ENCODE data around the gene OGFOD3. TPM values are rescaled to one million over a fixed set of nuclear protein-coding genes. Genes with fewer than 3 reads are reported as not detected.
"Not testable (repeated sequence)": the region's sequence is repeated elsewhere in the genome, so short reads cannot be mapped to it uniquely, and the experiment has no call there.

Gene OGFOD3
- polyA plus RNA-seq, 6 donors from 2014 or later, result 22.8 to 31.6 (median 26.1) TPM

DNA sequence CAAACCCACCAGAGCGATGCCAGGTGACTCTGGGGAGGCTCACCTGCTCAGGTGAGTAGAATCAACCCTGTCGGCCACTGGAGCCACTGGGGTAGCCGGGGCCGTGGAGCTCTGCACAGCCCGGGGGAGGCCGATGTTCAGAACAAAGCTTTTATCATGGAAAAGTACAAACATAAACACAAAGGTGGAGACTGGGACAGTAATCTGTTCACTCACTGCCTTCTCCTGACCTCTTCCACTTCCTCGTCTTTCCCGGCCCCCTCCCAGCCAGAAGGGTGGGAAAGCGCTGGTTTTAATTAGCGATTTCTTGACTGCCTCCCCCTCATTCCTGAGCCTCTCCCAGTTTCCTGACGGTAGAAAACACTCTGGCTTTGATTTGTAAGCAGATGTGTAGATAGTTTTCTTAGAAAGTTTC is 69.1 kb downstream of the OGFOD3 start:
- peaks cover 0 to 6% (median 6%) of the 10 kb centered on the region in 3 donors for H3K4me1 Mint-ChIP-seq
- no peak for ATAC-seq (ENCODE audit: low read depth in 2 of 2)
- peak overlapping the region in 1 of 6 donors; percentile 78 for H3K27ac Mint-ChIP-seq
- no peak for DNase-seq
- H3K4me3 Mint-ChIP-seq, result no peak overlapping the region
- peaks cover 16 to 44% (median 24%) of the 10 kb centered on the region in 3 donors for H3K27me3 Mint-ChIP-seq
- no peaks in the 10 kb centered on the region for H3K36me3 Mint-ChIP-seq
- H3K9me3 Mint-ChIP-seq, result no peaks in the 10 kb centered on the region

DNA sequence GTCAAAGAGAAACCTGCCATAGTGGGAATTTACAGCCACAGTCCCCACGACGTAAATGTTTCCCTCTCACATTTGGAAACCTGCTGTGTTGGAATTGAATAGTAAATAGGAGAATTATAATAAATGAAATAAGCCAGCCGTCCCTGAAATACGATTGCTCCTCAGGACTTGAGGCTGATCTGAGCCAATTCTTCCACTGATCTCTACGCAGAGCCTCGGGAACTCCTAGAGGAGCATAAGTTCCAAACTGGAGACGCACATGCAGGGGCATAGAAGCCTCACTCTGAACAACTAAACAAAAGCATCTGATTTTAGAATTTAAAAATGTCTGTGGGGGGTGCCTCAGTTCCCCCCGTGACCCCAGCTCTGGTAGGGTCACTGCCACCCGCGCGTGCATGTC is 69.5 kb downstream of the OGFOD3 start:
- ATAC-seq (ENCODE audit: low read depth in 2 of 2) (no peak), DNase-seq (no peak)

DNA sequence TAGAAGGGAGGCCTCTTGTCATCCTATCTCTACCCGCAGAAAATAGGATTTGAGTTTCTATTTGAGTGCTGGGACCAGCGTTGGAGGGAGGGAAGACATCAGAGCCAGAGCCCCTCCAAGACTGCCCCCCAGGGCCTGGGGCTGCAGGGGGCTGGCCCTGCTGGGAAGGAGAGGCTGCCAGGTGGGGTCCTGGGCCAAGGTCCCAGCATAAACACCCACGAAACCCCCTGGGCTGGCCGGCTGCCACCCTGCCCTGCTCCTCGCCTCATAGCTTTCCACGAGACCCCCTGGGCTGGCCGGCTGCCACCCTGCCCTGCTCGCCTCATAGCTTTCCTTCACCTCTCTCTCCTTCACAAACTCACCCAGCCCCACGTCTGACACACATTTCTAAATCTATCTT is 70.0 kb downstream of the OGFOD3 start:
- no peak overlapping the region for H3K27ac Mint-ChIP-seq
- H3K36me3 Mint-ChIP-seq, result no peaks in the 10 kb centered on the region
- H3K9me3 Mint-ChIP-seq, result no peaks in the 10 kb centered on the region
- DNase-seq (no peak), ATAC-seq (ENCODE audit: low read depth in 2 of 2) (no peak)
- no peak overlapping the region for H3K4me3 Mint-ChIP-seq
- H3K4me1 Mint-ChIP-seq, result peaks cover 0 to 6% (median 6%) of the 10 kb centered on the region in 3 donors
- H3K27me3 Mint-ChIP-seq, result peaks cover 16 to 40% (median 24%) of the 10 kb centered on the region in 3 donors

More for the DNA sequence above, 69.5 kb downstream of the OGFOD3 start:
- no peaks in the 10 kb centered on the region for H3K36me3 Mint-ChIP-seq
- peaks cover 0 to 6% (median 6%) of the 10 kb centered on the region in 3 donors for H3K4me1 Mint-ChIP-seq
- no peak overlapping the region for H3K4me3 Mint-ChIP-seq
- peak overlapping the region in 1 of 6 donors; percentile 15 for H3K27ac Mint-ChIP-seq
- H3K27me3 Mint-ChIP-seq, result peaks cover 16 to 40% (median 24%) of the 10 kb centered on the region in 3 donors
- H3K9me3 Mint-ChIP-seq, result no peaks in the 10 kb centered on the region

DNA sequence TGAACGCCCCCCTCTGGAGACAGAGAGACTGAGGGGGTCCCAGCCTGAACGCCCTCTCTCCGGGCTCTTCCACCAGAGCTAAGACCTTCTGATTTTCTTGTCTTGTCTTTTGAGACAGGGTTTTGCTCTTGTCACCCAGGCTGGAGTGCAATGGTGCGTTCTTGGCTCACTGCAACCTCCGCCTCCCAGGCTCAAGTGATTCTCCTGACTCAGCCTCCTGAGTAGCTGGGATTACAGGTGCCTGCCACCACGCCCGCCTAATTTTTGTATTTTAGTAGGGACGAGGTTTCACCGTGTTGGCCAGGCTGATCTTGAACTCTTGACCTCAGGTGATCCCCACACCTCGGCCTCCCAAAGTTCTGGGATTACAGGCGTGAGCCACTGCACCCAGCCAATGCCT is 70.4 kb downstream of the OGFOD3 start:
- not testable (repeated sequence) for ATAC-seq (ENCODE audit: low read depth in 2 of 2); H3K9me3 Mint-ChIP-seq; DNase-seq; H3K36me3 Mint-ChIP-seq; H3K4me1 Mint-ChIP-seq; H3K27ac Mint-ChIP-seq; H3K4me3 Mint-ChIP-seq
- H3K27me3 Mint-ChIP-seq, result peaks cover 16 to 40% (median 24%) of the 10 kb centered on the region in 3 donors

DNA sequence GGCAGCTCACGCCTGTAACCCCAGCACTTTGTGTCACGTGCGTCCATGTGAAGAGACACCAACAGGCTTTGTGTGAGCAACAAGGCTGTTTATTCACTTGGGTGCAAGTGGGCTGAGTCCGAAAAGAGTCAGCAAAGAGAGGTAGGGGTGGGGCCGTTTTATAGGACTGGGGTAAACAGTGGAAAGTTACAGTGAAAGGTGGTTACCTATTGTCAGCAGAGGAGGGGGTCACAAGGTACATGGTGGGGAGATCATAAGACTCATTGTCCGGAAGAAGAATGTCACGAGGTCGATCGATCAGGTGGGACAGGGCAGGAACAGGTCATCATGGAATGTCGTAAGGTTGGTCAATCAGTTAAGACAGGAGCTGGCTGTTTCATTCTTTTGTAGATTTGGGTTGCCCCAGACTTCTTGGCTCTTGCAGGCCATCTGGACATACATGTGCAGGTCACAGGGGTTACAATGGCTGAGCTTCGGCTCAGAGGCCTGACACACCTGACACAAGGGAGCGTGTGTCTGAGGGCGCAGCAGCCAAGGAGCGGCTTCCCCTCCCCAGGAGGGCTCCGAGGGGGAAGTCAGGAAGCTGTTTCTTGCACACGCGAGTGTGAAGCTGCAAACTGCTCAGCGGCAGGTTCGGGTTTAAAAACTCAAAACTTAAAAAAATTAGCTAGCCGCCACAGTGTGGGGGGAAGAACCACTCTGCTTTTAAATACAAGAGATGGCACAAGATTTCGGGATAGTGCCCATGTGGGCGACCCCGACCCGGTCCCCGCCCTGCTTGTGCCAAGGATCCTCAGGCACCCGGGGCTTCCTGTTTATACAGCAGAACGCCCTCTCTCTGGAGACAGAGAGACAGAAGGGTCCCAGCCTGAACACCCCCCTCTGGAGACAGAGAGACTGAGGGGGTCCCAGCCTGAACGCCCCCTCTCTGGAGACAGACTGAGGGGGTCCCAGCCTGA is 71.8 kb downstream of the OGFOD3 start:
- no peak for DNase-seq
- Mint-ChIP-seq H3K27me3 (peaks cover 13 to 34% (median 24%) of the 10 kb centered on the region in 3 donors), H3K4me3 (no peak overlapping the region), H3K36me3 (no peaks in the 10 kb centered on the region), H3K27ac (peak overlapping the region in 1 of 6 donors; percentile 28), H3K4me1 (peaks cover 0 to 6% (median 1%) of the 10 kb centered on the region in 3 donors), H3K9me3 (no peaks in the 10 kb centered on the region)
- no peak for ATAC-seq (ENCODE audit: low read depth in 2 of 2)

DNA sequence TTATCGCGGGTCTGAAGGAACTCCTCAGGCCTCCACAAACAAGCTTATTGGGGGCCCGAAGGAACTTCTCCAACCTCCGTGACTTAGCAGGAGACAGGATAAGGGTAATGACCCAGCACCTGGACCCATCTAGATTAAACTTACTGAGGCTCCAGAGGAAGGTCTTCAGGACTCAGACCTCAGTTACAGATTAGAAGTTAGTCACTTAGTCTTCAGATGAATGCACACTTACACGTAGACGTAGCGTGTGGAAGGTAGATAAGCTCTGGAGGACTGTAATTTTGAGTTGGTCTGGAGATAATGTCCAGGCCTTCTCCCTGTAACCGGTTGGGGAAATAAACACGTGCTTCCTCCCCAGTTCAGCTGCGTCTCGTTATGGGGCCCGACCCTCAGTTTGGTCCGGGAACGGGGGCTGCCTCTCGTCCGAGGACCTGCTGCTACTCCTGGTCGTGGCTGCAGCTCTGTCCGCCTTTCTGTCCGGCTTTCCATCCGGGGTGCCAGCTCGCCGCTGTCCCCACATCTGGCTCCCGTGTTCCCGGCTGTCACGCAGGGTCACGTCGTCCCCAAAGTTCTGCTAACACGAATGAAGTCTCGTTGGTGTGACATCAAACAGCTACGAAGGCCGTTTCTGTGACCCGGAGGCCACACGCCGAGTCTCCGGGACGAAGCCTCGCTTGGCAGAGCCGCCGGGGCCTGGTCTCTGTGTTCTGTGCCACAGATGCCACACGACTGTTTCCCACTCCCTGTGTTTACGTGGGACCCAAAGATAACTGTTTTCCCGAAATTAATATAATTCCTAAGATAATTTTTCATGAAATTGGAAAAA is 73.0 kb downstream of the OGFOD3 start:
- no peak overlapping the region for H3K27ac Mint-ChIP-seq
- peaks cover 12 to 27% (median 24%) of the 10 kb centered on the region in 3 donors for H3K27me3 Mint-ChIP-seq
- no peaks in the 10 kb centered on the region for H3K36me3 Mint-ChIP-seq
- H3K9me3 Mint-ChIP-seq, result no peaks in the 10 kb centered on the region
- H3K4me1 Mint-ChIP-seq, result peaks cover 0 to 6% (median 2%) of the 10 kb centered on the region in 3 donors
- no peak overlapping the region for H3K4me3 Mint-ChIP-seq
- no peak for ATAC-seq (ENCODE audit: low read depth in 2 of 2)
- no peak for DNase-seq

DNA sequence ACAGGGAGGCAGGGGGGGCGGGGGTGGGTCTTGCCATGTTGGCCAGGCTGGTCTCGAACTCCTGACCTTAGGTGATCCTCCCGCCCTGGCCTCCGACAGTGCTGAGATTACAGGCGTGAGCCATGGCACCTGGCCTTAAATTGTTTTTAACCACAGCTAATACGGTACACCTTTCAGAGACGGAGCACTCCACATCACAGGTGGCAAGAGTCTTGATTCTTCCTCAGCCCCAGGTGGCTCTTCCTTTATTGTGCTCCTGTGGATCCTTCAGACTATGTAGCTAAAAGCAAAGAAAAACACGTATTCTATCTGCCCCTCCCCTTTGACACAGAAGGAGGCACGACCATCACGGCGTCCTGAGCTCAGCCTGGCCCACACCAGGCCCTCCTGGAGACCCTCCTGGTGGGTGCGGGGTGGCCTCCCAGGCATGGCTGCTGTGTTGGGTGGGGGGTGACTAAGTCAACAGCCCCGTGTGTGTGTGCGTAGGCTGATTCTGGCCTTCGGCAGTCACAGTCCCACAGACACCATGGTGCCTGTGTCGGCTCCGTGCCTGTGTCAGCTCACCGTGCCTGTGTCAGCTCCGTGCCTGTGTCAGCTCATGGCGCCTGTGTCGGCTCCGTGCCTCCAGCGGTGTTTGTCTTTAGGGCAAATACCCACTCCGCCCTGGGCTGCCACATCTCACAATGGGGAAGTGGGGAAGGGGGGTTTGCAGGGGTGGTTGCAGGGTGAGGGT is 74.0 kb downstream of the OGFOD3 start:
- Mint-ChIP-seq H3K27me3 (peaks cover 12 to 23% (median 20%) of the 10 kb centered on the region in 3 donors), H3K36me3 (no peaks in the 10 kb centered on the region), H3K27ac (peak overlapping the region in 1 of 6 donors; percentile 21), H3K4me1 (peaks cover 0 to 6% (median 2%) of the 10 kb centered on the region in 3 donors), H3K9me3 (no peaks in the 10 kb centered on the region), H3K4me3 (no peak overlapping the region)
- DNase-seq, result no peak
- no peak for ATAC-seq (ENCODE audit: low read depth in 2 of 2)

DNA sequence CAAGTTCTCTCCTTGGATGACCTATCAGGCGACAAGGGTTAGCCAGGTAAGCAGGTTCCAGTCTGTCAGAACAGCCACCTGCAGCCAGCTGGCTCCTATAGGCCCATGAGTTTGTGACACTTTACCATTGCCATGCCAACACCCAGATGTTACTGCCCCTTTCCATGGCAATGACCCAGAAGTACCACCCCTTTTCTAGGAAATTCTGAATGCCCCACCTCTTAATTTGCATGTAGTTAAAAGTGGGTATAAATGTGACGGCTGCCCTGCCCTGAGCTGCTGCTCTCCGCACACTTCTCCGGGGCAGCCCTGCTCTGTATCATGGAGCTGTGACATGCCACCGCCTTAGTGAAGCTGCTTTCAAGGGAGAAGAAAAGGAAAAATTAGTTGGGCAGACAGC is 74.8 kb downstream of the OGFOD3 start:
- H3K36me3 Mint-ChIP-seq, result no peaks in the 10 kb centered on the region
- ATAC-seq (ENCODE audit: low read depth in 2 of 2) (no peak), DNase-seq (no peak)
- no peaks in the 10 kb centered on the region for H3K9me3 Mint-ChIP-seq
- H3K27me3 Mint-ChIP-seq, result peaks cover 12 to 15% (median 14%) of the 10 kb centered on the region in 3 donors
- H3K27ac Mint-ChIP-seq, result no peak overlapping the region
- peaks cover 0 to 6% (median 2%) of the 10 kb centered on the region in 3 donors for H3K4me1 Mint-ChIP-seq
- no peak overlapping the region for H3K4me3 Mint-ChIP-seq

DNA sequence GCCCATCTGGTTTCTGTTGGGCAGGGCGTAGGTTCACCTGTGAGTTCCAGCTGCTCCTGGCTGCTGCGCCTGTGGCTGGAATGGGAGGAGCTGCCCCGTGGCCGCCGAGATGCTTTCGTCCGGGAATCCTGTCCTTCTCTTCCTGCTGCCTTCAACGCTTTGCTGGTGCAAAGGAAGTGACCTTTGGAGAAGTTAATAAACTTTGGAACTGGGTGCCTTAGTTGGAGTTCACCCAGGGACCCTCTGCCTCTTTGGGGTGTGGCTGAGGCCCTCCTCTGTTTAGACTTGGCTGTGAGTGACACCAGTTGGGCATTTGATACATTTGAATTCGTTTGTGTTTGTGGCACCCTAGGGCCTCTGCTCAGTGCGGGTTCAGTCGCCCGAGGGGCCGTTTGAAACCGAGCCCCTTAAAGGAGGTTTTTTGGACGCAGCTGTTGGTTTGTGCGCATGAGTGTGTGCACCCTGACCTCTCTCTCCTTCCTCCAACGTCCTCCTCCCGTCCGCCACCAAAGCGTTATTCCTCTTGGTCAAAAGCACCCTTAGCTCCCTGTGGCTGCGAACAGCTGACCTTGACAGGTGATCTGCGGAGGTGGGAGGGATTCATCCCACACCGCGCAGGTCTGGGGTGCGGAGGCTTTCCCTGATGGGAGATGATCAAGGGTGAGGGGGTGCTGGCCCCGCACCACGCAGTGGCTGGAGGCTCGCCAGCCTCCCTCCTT is 75.9 kb downstream of the OGFOD3 start:
- Mint-ChIP-seq H3K27ac (no peak overlapping the region), H3K4me3 (no peak overlapping the region), H3K27me3 (peaks cover 8 to 13% (median 12%) of the 10 kb centered on the region in 3 donors), H3K4me1 (peaks cover 0 to 6% (median 2%) of the 10 kb centered on the region in 3 donors), H3K9me3 (no peaks in the 10 kb centered on the region), H3K36me3 (no peaks in the 10 kb centered on the region)
- ATAC-seq (ENCODE audit: low read depth in 2 of 2), result no peak
- DNase-seq, result no peak

DNA sequence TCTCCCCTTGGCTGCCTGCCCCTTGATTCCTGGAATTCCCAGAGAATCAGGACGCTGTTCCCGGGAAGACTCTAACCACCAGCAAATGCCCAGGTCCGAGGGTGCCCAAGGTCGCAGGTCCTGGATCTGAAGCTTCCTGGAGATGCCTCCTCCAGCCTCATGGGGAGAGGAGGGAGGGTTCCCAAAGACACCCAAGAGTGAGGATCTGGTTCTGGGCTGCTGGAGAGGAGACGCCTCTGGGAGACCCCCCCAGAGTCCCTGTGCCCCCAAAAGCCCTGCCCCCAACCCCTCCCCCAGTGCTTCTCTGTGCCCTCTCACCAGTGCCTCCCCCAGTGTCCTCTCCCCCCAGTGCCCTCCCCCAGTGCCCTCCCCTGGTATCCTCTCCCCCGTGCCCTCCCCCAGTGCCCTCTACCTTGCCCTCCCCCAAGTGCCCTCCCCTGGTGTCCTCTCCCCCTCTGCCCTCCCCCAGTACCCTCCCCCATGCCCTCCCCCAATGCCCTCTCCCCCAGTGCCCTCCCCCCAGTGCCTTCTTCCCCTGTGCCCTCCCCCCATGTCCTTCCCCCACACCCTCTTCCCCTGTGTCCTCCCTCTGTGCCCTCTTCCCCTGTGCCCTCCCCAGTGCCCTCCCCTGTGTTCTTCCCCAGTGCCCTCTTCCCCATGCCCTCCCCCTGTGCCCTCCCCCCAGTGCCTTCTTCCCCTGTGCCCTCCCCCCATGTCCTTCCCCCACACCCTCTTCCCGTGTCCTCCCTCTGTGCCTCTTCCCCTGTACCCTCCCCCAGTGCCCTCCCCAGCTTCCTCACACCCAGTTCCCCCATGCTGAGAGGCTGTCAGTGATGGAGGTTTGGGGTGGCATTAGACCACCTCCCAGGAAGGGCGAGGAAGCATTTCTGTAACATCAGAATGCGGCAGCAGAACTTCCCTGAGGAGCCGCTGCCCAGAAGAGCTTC is 78.5 kb downstream of the OGFOD3 start:
- DNase-seq, result no peak
- ATAC-seq (ENCODE audit: low read depth in 2 of 2), result no peak
- no peak overlapping the region for H3K4me3 Mint-ChIP-seq
- peaks cover 8 to 15% (median 12%) of the 10 kb centered on the region in 3 donors for H3K4me1 Mint-ChIP-seq
- H3K27me3 Mint-ChIP-seq, result peaks cover 0 to 5% (median 5%) of the 10 kb centered on the region in 3 donors
- no peaks in the 10 kb centered on the region for H3K36me3 Mint-ChIP-seq
- no peaks in the 10 kb centered on the region for H3K9me3 Mint-ChIP-seq
- no peak overlapping the region for H3K27ac Mint-ChIP-seq

All from naive B cell (primary cell).